Loucy (cell line): Measurements from ENCODE around the gene FOXA3.

Experiments used
- CTCF ChIP-seq: fragments of 200-600 bp; sonication (generic); conservative IDR thresholded peaks from 2 replicates; pipeline ENCODE4 v1.5.1; 2014; ENCODE audit warnings: mild to moderate bottlenecking, antibody characterized with exemption, low read length
- EZH2phosphoT487 ChIP-seq: fragments of 200-600 bp; IDR thresholded peaks from 2 replicates; pipeline ENCODE4 v1.6.1; 2018; ENCODE audit warnings: antibody characterized with exemption, mild to moderate bottlenecking, moderate library complexity, borderline replicate concordance

GRCh38 chr19:45911291-45911690 is 47.2 kb downstream of the FOXA3 start:
- TF ChIP-seq CTCF (no peak), EZH2phosphoT487 (no peak)
